AG09309 (cell line): ENCODE data around the gene HIVEP3.

Experiments used
- DNase-seq: peaks from one replicate; pipeline ENCODE4 v3.0.0-alpha.2; 2010; ENCODE audit warnings: low read depth
- H3K4me3 ChIP-seq: 2 replicates; pipeline ENCODE4 v1.5.1; 2011; ENCODE audit warnings: mild to moderate bottlenecking, low read depth, low read length, moderate library complexity; ENCODE audit not compliant: control insufficient read depth
- TF ChIP-seq, protein P1 (sequence below): IDR thresholded peaks from 2 replicates; pipeline ENCODE4 v1.5.1; 2011; ENCODE audit warnings: mild to moderate bottlenecking, low read depth, low read length, inconsistent platforms; ENCODE audit not compliant: insufficient read depth, control insufficient read depth; ENCODE audit errors: missing control alignments

Gene HIVEP3

GRCh38 chr1:41482001-41482765 is 436.5 kb downstream of the HIVEP3 start:
- no peak for DNase-seq
- TF ChIP-seq, protein P1, sequence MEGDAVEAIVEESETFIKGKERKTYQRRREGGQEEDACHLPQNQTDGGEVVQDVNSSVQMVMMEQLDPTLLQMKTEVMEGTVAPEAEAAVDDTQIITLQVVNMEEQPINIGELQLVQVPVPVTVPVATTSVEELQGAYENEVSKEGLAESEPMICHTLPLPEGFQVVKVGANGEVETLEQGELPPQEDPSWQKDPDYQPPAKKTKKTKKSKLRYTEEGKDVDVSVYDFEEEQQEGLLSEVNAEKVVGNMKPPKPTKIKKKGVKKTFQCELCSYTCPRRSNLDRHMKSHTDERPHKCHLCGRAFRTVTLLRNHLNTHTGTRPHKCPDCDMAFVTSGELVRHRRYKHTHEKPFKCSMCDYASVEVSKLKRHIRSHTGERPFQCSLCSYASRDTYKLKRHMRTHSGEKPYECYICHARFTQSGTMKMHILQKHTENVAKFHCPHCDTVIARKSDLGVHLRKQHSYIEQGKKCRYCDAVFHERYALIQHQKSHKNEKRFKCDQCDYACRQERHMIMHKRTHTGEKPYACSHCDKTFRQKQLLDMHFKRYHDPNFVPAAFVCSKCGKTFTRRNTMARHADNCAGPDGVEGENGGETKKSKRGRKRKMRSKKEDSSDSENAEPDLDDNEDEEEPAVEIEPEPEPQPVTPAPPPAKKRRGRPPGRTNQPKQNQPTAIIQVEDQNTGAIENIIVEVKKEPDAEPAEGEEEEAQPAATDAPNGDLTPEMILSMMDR, result no peak
- no peak overlapping the region for H3K4me3 ChIP-seq

GRCh38 chr1:41481109-41481775 is 437.5 kb downstream of the HIVEP3 start:
- no peak for DNase-seq
- TF ChIP-seq, protein P1, result no peak
- no peak overlapping the region for H3K4me3 ChIP-seq

GRCh38 chr1:41480204-41481108 is 438.3 kb downstream of the HIVEP3 start:
- DNase-seq, result no peak
- TF ChIP-seq, protein P1, result no peak

GRCh38 chr1:41479808-41480160 is 438.9 kb downstream of the HIVEP3 start:
- TF ChIP-seq, protein P1, result no peak
- no peak overlapping the region for H3K4me3 ChIP-seq
- DNase-seq, result no peak

More at GRCh38 chr1:41480204-41481108, 438.3 kb downstream of the HIVEP3 start:
- no peak overlapping the region for H3K4me3 ChIP-seq

GRCh38 chr1:41479000-41479807 is 439.5 kb downstream of the HIVEP3 start:
- no peak for DNase-seq
- H3K4me3 ChIP-seq, result no peak overlapping the region
- TF ChIP-seq, protein P1, result no peak
